Upper lobe of left lung (tissue), 6 donors: ENCODE data around the gene RNF11. TPM values are rescaled to one million over a fixed set of nuclear protein-coding genes. Genes with fewer than 3 reads are reported as not detected.

Experiments
- ATAC-seq, 2 donors: fragments of 200-7000 bp; cut with Tn5 transposase; one replicate each; pipeline ENCODE4 v1.9.1; 2022; ENCODE audit warnings: mild to moderate bottlenecking in 2 of 2, moderate library complexity in 2 of 2; ENCODE audit not compliant: low FRiP score in 2 of 2
- DNase-seq, 2 donors: peaks; one replicate each; pipeline ENCODE4 v3.0.0-alpha.2; 2019 to 2020
- H3K27ac ChIP-seq, 4 donors: fragments of 200-600 bp; sonication (generic); one replicate each; pipeline ENCODE4 v1.5.1; 2016 to 2019
- H3K27me3 ChIP-seq, 4 donors: fragments of 200-600 bp; sonication (generic); one replicate each; pipeline ENCODE4 v1.5.1; 2017 to 2019
- H3K36me3 ChIP-seq, 4 donors: fragments of 200-600 bp; sonication (generic); one replicate each; pipeline ENCODE4 v1.5.1; 2016 to 2019
- H3K4me1 ChIP-seq, 4 donors: fragments of 200-600 bp; sonication (generic); one replicate each; pipeline ENCODE4 v1.5.1; 2018 to 2019
- H3K4me3 ChIP-seq, 4 donors: fragments of 200-600 bp; sonication (generic); one replicate each; pipeline ENCODE4 v1.5.1; 2017 to 2019; ENCODE audit warnings: mild to moderate bottlenecking in 2 of 4, moderate library complexity in 1 of 4
- H3K9me3 ChIP-seq, 4 donors: fragments of 200-600 bp; sonication (generic); one replicate each; pipeline ENCODE4 v1.5.1; 2018 to 2019
- EP300 ChIP-seq, 4 donors: sonication (generic); formaldehyde crosslinking; IDR thresholded peaks; one replicate each; pipeline ENCODE4 v1.5.1; 2017; ENCODE audit warnings: antibody characterized with exemption in 4 of 4, control low read depth in 2 of 4
- POLR2A ChIP-seq, 4 donors: fragments of 450-650 bp; IDR thresholded peaks; one replicate each; pipeline ENCODE4 v1.5.1; 2016 to 2017; ENCODE audit warnings: antibody characterized with exemption in 4 of 4, mild to moderate bottlenecking in 2 of 4
- POLR2AphosphoS5 ChIP-seq, 2 donors: sonication (generic); formaldehyde crosslinking; IDR thresholded peaks; one replicate each; pipeline ENCODE4 v1.5.1; 2017; ENCODE audit warnings: antibody characterized with exemption in 2 of 2
- WGBS, 2 donors: methylation state at CpG; one replicate each; pipeline ENCODE4 v1.1.5; 2017 to 2018; 5-methylcytosine and 5-hydroxymethylcytosine counted together
- total RNA-seq, 6 donors: library from RNA; depleted of rRNA in 4 of 6; stranded (reverse); fragments of >200 nt in 4 of 6; gene quantifications; one replicate each; pipeline versions ENCODE4 v1.1.0 to v1.2.1, GENCODE V29; 2016 to 2021
- TF ChIP-seq, protein P1 (sequence below), 6 experiments: fragments of 450-650 bp in 4 of 6; fragments of 200-600 bp in 2 of 6; sonication (generic) in 2 of 6; IDR thresholded peaks; one replicate each; pipeline ENCODE4 v1.5.1; 2016 to 2019; ENCODE audit warnings: antibody characterized with exemption in 6 of 6
- donor health status: DM: no; HTN: no; CAD: no; lungs with moderate emphysema.
- donor health status: DM: no; HTN: yes; CAD: no; lungs with severe emphysema.

RNF11 gene
- total RNA-seq, 6 donors from 2014 or later: 26.2 to 125 (median 78.8) TPM

DNA sequence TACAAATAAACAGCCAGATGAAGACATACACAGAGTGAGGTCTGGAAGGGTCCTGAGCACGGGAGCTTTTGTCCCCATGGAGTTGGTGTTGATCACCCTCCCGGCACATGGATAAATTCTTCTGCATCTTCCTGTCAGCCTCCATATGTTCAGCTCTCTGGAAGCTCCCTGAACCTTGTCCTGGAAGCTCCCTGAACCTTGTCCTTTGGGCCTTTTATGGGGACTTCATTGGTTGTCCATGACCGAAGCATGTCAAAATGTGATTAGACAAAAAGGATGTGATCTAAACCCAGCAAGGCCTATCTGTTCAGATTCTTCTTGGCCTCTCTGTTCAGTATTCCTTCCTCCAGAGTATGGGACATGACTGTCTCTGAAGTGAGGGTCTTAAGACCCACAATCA lies 25.4 kb upstream of the RNF11 start:
- ATAC-seq: no peak

DNA sequence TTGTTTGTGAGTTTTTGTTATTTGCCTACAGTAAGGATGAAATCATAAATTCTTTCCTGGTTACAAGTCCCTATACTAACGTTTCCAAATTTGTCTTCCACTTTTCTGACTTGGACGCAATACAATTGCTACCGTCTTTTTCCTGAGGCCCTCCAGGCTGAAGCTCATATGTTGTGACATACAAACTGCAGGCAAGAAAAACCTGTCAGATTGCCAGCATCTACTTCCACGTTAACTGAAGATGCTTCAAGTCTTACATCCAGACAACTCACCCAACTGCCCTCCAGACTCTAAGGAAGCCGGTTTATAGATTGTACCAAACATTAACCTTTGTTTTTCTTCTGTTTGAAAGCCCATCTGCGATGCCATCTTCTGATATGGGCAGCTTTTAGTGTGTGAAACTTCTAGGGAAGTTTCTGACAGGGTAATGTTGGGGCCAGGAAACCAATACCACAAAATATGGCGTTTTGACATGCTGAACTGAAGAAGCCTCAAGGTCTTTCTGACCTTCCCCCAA lies 21.4 kb upstream of the RNF11 start:
- H3K27me3 ChIP-seq: no peaks in the 10 kb centered on the region
- no peak overlapping the region for H3K27ac ChIP-seq
- TF ChIP-seq POLR2A (IDR thresholded peaks at IDR 0.05) (no peak), POLR2AphosphoS5 (IDR thresholded peaks at IDR 0.05) (no peak), EP300 (IDR thresholded peaks at IDR 0.05) (no peak)
- TF ChIP-seq, protein P1, sequence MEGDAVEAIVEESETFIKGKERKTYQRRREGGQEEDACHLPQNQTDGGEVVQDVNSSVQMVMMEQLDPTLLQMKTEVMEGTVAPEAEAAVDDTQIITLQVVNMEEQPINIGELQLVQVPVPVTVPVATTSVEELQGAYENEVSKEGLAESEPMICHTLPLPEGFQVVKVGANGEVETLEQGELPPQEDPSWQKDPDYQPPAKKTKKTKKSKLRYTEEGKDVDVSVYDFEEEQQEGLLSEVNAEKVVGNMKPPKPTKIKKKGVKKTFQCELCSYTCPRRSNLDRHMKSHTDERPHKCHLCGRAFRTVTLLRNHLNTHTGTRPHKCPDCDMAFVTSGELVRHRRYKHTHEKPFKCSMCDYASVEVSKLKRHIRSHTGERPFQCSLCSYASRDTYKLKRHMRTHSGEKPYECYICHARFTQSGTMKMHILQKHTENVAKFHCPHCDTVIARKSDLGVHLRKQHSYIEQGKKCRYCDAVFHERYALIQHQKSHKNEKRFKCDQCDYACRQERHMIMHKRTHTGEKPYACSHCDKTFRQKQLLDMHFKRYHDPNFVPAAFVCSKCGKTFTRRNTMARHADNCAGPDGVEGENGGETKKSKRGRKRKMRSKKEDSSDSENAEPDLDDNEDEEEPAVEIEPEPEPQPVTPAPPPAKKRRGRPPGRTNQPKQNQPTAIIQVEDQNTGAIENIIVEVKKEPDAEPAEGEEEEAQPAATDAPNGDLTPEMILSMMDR (IDR thresholded peaks at IDR 0.05): no peak
- WGBS, 2 donors: 35 to 37% methylated on average over 7 of the region's 7 CpGs
- no peaks in the 10 kb centered on the region for H3K4me1 ChIP-seq
- ATAC-seq (no peak), DNase-seq (no peak)
- no peaks in the 10 kb centered on the region for H3K36me3 ChIP-seq
- H3K9me3 ChIP-seq: no peaks in the 10 kb centered on the region
- H3K4me3 ChIP-seq: no peak overlapping the region

More for the DNA sequence above, 25.4 kb upstream of the RNF11 start:
- Histone ChIP-seq H3K4me3 (no peak overlapping the region), H3K9me3 (no peaks in the 10 kb centered on the region), H3K27ac (no peak overlapping the region), H3K4me1 (no peaks in the 10 kb centered on the region), H3K36me3 (no peaks in the 10 kb centered on the region), H3K27me3 (no peaks in the 10 kb centered on the region)
- WGBS, 2 donors: 87 to 88% methylated on average over 3 of the region's 3 CpGs
- TF ChIP-seq POLR2AphosphoS5 (IDR thresholded peaks at IDR 0.05) (no peak), EP300 (IDR thresholded peaks at IDR 0.05) (no peak), POLR2A (IDR thresholded peaks at IDR 0.05) (no peak)
- TF ChIP-seq, protein P1 (IDR thresholded peaks at IDR 0.05): no peak
- DNase-seq: no peak

- DNase-seq: no peak
- no peaks in the 10 kb centered on the region for H3K27me3 ChIP-seq
- no peak for ATAC-seq
- no peaks in the 10 kb centered on the region for H3K9me3 ChIP-seq
- H3K36me3 ChIP-seq: no peaks in the 10 kb centered on the region
- H3K27ac ChIP-seq: no peak overlapping the region
- H3K4me1 ChIP-seq: no peaks in the 10 kb centered on the region
- H3K4me3 ChIP-seq: no peak overlapping the region
- TF ChIP-seq EP300 (IDR thresholded peaks at IDR 0.05): no peak
- TF ChIP-seq POLR2A (IDR thresholded peaks at IDR 0.05): no peak
- TF ChIP-seq POLR2AphosphoS5 (IDR thresholded peaks at IDR 0.05): no peak
- TF ChIP-seq, protein P1 (IDR thresholded peaks at IDR 0.05): no peak
- WGBS, 2 donors: 96% methylated on average over 1 of the region's 1 CpG
Observed at GRCh38 chr1:51215169-51215568, 20.9 kb upstream of the RNF11 start.

DNA sequence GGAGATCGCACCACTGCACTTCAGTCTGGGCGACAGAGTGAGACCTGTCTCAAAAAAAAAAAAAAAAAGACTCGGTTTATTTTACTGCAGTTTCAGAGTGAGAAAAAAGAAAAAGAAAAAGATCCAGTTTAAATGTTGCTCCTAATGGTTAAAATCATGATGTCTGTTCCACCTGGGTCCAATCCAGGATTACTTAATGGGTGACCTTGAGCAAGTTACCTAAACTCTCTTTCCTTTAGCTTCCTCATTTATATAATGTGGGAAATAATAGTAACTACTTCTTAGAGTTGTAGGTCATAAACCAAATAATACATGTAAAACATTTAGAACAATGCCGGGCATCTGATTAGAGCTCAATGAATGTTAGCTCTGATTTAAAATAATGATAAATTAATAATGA lies 19.4 kb upstream of the RNF11 start:
- Histone ChIP-seq H3K27me3 (no peaks in the 10 kb centered on the region), H3K27ac (no peak overlapping the region), H3K4me3 (no peak overlapping the region), H3K4me1 (no peaks in the 10 kb centered on the region), H3K36me3 (no peaks in the 10 kb centered on the region), H3K9me3 (no peaks in the 10 kb centered on the region)
- 80 to 85% methylated on average over 4 of the region's 4 CpGs for WGBS, 2 donors
- ATAC-seq (no peak), DNase-seq (no peak)
- TF ChIP-seq EP300 (IDR thresholded peaks at IDR 0.05): no peak
- TF ChIP-seq POLR2AphosphoS5 (IDR thresholded peaks at IDR 0.05): no peak
- TF ChIP-seq, protein P1 (IDR thresholded peaks at IDR 0.05): no peak
- no peak for TF ChIP-seq POLR2A (IDR thresholded peaks at IDR 0.05)

- Histone ChIP-seq H3K27ac (no peak overlapping the region), H3K27me3 (no peaks in the 10 kb centered on the region), H3K4me1 (no peaks in the 10 kb centered on the region), H3K9me3 (no peaks in the 10 kb centered on the region), H3K4me3 (no peak overlapping the region), H3K36me3 (no peaks in the 10 kb centered on the region)
- ATAC-seq: no peak
- DNase-seq: no peak
- WGBS, 2 donors: 90 to 94% methylated on average over 2 of the region's 2 CpGs
- TF ChIP-seq POLR2A (IDR thresholded peaks at IDR 0.05) (no peak), POLR2AphosphoS5 (IDR thresholded peaks at IDR 0.05) (no peak), EP300 (IDR thresholded peaks at IDR 0.05) (no peak)
- TF ChIP-seq, protein P1 (IDR thresholded peaks at IDR 0.05): no peak
Observed at GRCh38 chr1:51217101-51217500, 19.0 kb upstream of the RNF11 start.
